Endothelial cell of umbilical vein (primary cell): ENCODE measurements around the gene NDUFAB1. TPM values are rescaled to one million over a fixed set of nuclear protein-coding genes. Genes with fewer than 3 reads are reported as not detected.
"Not testable (repeated sequence)": the region's sequence is repeated elsewhere in the genome, so short reads cannot be mapped to it uniquely, and the experiment has no call there.

Experiments used
- BruUV-seq: library from RNA; stranded (reverse); fragments of 400-500 nt; replicated peaks from 2 replicates; lab custom pipeline; 2021; lab: Mats Ljungman, UMichigan
- CTCF ChIA-PET: fragments of 300-600, 350-600 bp; sonication (Branson Sonifier 250); formaldehyde crosslinking; loops from one replicate; lab custom pipeline; 2021; ENCODE audit warnings: antibody characterized with exemption, inconsistent platforms; lab: Charles Lee
- POLR2A ChIA-PET: fragments of 300-600, 350-600 bp; sonication (Branson Sonifier 250); formaldehyde crosslinking; loops from one replicate; lab custom pipeline; 2021; ENCODE audit warnings: antibody characterized with exemption, inconsistent platforms; lab: Charles Lee
- DNase-seq: peaks from one replicate; pipeline ENCODE4 v3.0.0-alpha.2; 2011; ENCODE audit warnings: low read depth, low spot score
- FAIRE-seq: peaks from 2 replicates; lab custom pipeline; 2011; peaks lifted over from hg19 to GRCh38; lab: Jason Lieb, UNC
- H2AFZ ChIP-seq: 2 replicates; pipeline ENCODE4 v1.6.0; 2012; ENCODE audit warnings: low read depth, low read length, control low read depth, inconsistent platforms
- H3K27ac ChIP-seq: 2 replicates; pipeline ENCODE4 v1.5.1; 2011; ENCODE audit warnings: low read depth, mild to moderate bottlenecking, control low read depth, low read length, moderate library complexity; ENCODE audit not compliant: insufficient read depth
- H3K27me3 ChIP-seq, 2 experiments: 2 replicates each; pipeline versions ENCODE4 v1.6.0 to v1.6.1; 2011; ENCODE audit warnings: low read length in 2 of 2, mixed read lengths in 1 of 2; ENCODE audit not compliant: control insufficient read depth in 2 of 2, insufficient read depth in 2 of 2
- H3K36me3 ChIP-seq, 2 experiments: 2 replicates in 1 of 2; 3 replicates in 1 of 2; pipeline ENCODE4 v1.5.1; 2011; ENCODE audit warnings: low read length in 2 of 2, mild to moderate bottlenecking in 1 of 2, moderate library complexity in 1 of 2; ENCODE audit not compliant: control insufficient read depth in 2 of 2, insufficient read depth in 2 of 2; ENCODE audit errors: extremely low read depth in 1 of 2
- H3K4me1 ChIP-seq: 3 replicates; pipeline ENCODE4 v1.5.1; 2011; ENCODE audit warnings: mild to moderate bottlenecking, low read length; ENCODE audit not compliant: control insufficient read depth, insufficient read depth; ENCODE audit errors: extremely low read depth
- H3K4me2 ChIP-seq: 2 replicates; pipeline ENCODE4 v1.6.1; 2011; ENCODE audit warnings: low read length, control low read depth, mixed read lengths; ENCODE audit not compliant: insufficient read depth
- H3K4me3 ChIP-seq, 3 experiments: fragments of 200-600 bp in 1 of 3; sonication (generic), shearing (Covaris generic) in 1 of 3; replicated peaks in 1 of 3; 2 replicates each; pipeline ENCODE4 v1.5.1; 2011 to 2016; ENCODE audit warnings: control low read depth in 3 of 3, low read length in 3 of 3, mild to moderate bottlenecking in 2 of 3, inconsistent platforms in 1 of 3, low read depth in 1 of 3, moderate library complexity in 1 of 3; ENCODE audit not compliant: insufficient read depth in 1 of 3
- H3K79me2 ChIP-seq: 2 replicates; pipeline ENCODE4 v1.6.0; 2012; ENCODE audit warnings: low read length, inconsistent platforms; ENCODE audit not compliant: control insufficient read depth, insufficient read depth
- H3K9ac ChIP-seq: replicated peaks from 2 replicates; pipeline ENCODE3; 2011; ENCODE audit warnings: low read length, control low read depth; ENCODE audit not compliant: insufficient read depth; ENCODE audit errors: extremely low read depth
- H3K9me1 ChIP-seq: replicated peaks from 3 replicates; pipeline ENCODE4 v1.6.0; 2011; ENCODE audit warnings: mild to moderate bottlenecking, low read length; ENCODE audit not compliant: control insufficient read depth, insufficient read depth; ENCODE audit errors: extremely low read depth
- H3K9me3 ChIP-seq: replicated peaks from 2 replicates; pipeline ENCODE4 v1.5.1; 2012; ENCODE audit warnings: low read length, inconsistent platforms; ENCODE audit not compliant: control insufficient read depth, insufficient read depth
- H4K20me1 ChIP-seq: replicated peaks from 2 replicates; pipeline ENCODE3; 2011; ENCODE audit warnings: mild to moderate bottlenecking, low read length; ENCODE audit not compliant: control insufficient read depth, insufficient read depth; ENCODE audit errors: extremely low read depth
- MYC ChIP-seq: IDR thresholded peaks from one replicate; pipeline ENCODE4 v1.6.1; 2011; ENCODE audit warnings: mild to moderate bottlenecking, low read depth, low read length
- dilution Hi-C: fragments of 300-500 bp; cut with MboI; formaldehyde crosslinking; loops from one replicate; pipeline ENCODE4 v1.15.0; 2019; ENCODE audit warnings: low sequenced_read_pairs; ENCODE audit not compliant: extremely low pct_ligation_motif_present
- intact Hi-C: fragments of 100-400 bp; cut with micrococcal nuclease; formaldehyde crosslinking; loops from one replicate; pipeline ENCODE4 v1.10.0; 2022
- polyA plus RNA-seq, 4 experiments: library from polyadenylated mRNA; depleted of rRNA in 3 of 4; stranded (reverse) in 3 of 4; unstranded in 1 of 4; fragments of >200 nt; gene quantifications; 2 replicates each; pipeline versions ENCODE4 v1.2.1 to v1.2.3, GENCODE V29; 2011 to 2012; ENCODE audit warnings: missing spikeins in 1 of 4
- total RNA-seq: library from RNA; stranded (reverse); gene quantifications from 2 replicates; pipeline ENCODE4 v1.2.3, GENCODE V29; 2021

Gene NDUFAB1
- total and polyA plus RNA-seq, 2 donors (not counting 3 experiments of a cell fraction or from before 2014, with no cell fraction given): 112 to 228 TPM

DNA sequence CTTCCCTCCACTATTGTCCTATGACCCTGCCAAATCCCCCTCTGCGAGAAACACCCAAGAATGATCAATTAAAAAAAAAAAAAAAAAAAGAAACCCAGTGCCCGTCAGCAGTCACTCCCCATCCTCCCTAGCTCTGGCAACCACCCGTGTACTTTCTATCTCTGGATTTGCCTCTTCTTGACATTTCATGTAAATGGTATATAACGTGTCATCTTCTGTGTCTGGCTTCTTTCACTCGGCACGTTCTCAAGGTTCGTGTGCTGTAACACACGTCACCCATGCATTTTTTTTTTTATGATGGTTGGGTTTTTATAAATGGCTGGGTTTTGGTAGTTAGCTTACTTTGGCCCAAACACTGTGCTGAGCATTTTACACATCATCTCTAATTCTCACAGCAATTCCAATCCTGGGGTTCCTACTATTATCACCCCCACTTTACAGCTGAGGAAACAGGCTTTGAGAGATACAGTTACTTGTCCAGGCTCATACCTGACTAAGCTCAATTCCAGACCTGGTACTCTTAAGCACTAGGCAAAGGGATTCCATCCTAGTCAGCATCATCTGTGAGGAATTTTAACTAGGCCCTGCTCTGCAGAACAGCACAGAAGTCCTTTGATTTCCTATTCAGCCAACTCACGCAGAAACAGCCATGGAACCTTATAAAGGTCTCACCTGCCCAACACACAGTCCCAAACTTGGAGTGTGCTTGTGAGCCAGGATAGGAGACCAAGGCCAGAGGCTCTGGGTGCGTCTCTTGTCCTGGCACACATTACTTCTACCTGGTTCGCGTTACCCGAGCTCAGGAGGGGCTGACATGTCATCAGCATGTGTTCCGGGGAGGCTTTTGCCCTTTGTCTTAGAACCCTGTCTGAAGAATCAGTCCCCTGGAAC lies 11.7 kb downstream of the NDUFAB1 start:
- dilution Hi-C loops: no loop called here
- Histone ChIP-seq H3K4me1 (no peaks in the 10 kb centered on the region), H3K9me3 (no peaks in the 10 kb centered on the region), H3K4me2 (no peak overlapping the region), H3K36me3 (peaks cover 13 to 20% of the 10 kb centered on the region in 2 experiments), H3K4me3 (no peak overlapping the region), H3K9ac (no peak overlapping the region), H3K79me2 (peaks cover 20% of the 10 kb centered on the region), H3K9me1 (no peaks in the 10 kb centered on the region), H4K20me1 (peaks cover 2% of the 10 kb centered on the region), H3K27me3 (no peaks in the 10 kb centered on the region), H3K27ac (no peak overlapping the region), H2AFZ (no peak overlapping the region)
- intact Hi-C loops: no loop called here
- CTCF ChIA-PET: interaction anchor here (1.0 to 1.2 kb wide), 2 partner anchors 12 to 26 kb away, joined by 3 to 4 read pairs; partner anchors contain the start of genes NDUFAB1 and UBFD1
- no peak for DNase-seq
- TF ChIP-seq MYC: no peak
- BruUV-seq: no TSS peak
- no peak for FAIRE-seq
- POLR2A ChIA-PET: no interaction called here

GRCh38 chr16:23583271-23583670 lies 12.8 kb downstream of the NDUFAB1 start:
- CTCF ChIA-PET, H3K4me1 ChIP-seq: not testable (repeated sequence)

More at GRCh38 chr16:23583271-23583670, 12.8 kb downstream of the NDUFAB1 start:
- H2AFZ ChIP-seq, H3K27ac ChIP-seq, BruUV-seq, H3K9ac ChIP-seq, H3K9me1 ChIP-seq, H3K4me2 ChIP-seq, H3K27me3 ChIP-seq, DNase-seq, H4K20me1 ChIP-seq, intact Hi-C loops, H3K9me3 ChIP-seq, dilution Hi-C loops, POLR2A ChIA-PET, FAIRE-seq, H3K4me3 ChIP-seq: not testable (repeated sequence)
- peaks cover 13 to 20% of the 10 kb centered on the region in 2 experiments for H3K36me3 ChIP-seq
- H3K79me2 ChIP-seq: peaks cover 11% of the 10 kb centered on the region
